GM12801 (cell line): ENCODE measurements around the gene SIX3.

ENCODE experiments used
- TF ChIP-seq, protein P1 (sequence below): IDR thresholded peaks from one replicate; pipeline ENCODE4 v1.5.1; 2011; ENCODE audit warnings: control low read depth; ENCODE audit not compliant: insufficient read length; ENCODE audit errors: extremely low read depth

Gene SIX3

DNA sequence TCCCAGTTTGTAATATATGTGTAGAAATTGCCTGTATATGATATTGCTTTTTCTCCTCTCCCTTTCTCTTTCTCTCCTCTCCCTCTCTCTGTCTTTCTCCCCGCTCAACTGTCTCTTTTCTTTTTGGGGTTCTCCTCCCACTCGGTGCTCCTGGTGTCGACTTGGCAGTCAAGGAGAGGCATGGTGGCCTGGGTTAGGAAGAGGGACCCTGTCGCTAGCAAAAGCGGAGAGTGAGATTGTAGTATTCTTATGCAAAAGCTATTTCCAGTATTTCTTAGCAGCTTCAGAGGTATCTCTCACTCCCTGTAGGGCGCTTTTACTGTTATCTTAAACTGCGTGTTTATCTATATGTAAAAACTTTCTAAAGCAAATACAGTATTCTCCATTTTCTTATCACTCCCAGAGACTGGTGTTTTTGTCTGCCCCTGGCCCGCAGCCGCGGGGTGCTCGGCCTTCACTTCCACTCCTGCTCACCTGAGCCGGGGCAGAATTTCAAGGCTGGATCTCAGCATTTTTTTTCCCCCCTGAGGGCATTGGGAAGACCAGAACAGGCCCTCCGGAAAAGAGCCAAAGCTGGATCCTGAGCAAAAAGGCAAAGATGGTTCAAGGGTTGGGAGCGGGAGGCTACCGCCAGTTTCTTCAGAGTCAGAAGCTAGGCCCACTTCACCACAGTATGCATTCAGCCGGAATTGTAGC is 4.3 kb downstream of the SIX3 start:
- TF ChIP-seq, protein P1, sequence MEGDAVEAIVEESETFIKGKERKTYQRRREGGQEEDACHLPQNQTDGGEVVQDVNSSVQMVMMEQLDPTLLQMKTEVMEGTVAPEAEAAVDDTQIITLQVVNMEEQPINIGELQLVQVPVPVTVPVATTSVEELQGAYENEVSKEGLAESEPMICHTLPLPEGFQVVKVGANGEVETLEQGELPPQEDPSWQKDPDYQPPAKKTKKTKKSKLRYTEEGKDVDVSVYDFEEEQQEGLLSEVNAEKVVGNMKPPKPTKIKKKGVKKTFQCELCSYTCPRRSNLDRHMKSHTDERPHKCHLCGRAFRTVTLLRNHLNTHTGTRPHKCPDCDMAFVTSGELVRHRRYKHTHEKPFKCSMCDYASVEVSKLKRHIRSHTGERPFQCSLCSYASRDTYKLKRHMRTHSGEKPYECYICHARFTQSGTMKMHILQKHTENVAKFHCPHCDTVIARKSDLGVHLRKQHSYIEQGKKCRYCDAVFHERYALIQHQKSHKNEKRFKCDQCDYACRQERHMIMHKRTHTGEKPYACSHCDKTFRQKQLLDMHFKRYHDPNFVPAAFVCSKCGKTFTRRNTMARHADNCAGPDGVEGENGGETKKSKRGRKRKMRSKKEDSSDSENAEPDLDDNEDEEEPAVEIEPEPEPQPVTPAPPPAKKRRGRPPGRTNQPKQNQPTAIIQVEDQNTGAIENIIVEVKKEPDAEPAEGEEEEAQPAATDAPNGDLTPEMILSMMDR: no peak

DNA sequence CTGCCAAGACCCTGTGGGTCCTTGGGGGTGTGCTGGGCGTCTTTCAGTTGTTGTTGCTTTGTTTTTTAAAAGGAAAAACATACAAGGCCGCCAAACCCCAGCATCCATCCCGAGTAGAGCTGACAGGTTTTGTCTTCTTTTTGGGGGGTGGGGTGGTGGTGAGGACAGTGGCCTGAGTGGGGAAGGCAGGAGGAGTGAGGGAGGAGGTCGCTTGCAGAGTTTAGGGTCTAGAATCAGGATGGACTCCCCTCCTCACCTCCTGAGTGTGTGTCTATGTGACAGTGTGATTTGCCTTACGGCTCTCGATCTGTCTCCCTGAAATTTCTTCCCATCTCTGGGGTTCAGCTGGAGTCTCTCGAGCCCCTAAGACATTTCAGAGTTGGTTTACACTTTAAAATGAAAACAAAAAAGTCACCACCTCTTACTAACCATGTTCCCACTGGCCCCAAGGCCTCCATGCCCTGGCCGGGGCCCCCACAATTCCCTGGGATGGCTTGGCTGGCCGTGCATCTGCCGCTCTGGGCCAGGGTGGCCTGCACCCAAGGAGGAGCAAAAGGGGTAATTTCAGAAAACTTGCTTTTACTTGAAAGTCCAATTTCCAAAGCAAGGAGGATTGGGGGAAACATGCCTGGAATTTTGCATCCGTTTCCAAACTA is 5.0 kb downstream of the SIX3 start:
- TF ChIP-seq, protein P1: no peak

DNA sequence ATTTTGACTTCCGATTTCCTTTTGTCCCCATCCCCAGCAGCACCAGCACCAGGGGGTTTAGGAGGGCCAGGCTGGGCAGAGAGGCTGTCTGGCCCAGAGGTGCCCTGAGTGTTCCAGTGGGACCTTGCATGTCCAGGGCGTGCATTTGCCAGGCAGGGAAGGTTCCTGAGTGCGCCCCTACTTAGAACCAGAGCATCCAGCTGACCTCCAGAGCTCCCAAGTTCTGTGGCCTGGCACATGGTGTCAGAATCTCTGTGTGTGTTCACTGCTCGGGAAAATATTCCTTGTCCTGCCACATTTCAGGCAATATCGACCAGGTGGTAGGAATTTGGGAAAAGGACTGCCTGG is 5.5 kb downstream of the SIX3 start:
- TF ChIP-seq, protein P1: no peak

DNA sequence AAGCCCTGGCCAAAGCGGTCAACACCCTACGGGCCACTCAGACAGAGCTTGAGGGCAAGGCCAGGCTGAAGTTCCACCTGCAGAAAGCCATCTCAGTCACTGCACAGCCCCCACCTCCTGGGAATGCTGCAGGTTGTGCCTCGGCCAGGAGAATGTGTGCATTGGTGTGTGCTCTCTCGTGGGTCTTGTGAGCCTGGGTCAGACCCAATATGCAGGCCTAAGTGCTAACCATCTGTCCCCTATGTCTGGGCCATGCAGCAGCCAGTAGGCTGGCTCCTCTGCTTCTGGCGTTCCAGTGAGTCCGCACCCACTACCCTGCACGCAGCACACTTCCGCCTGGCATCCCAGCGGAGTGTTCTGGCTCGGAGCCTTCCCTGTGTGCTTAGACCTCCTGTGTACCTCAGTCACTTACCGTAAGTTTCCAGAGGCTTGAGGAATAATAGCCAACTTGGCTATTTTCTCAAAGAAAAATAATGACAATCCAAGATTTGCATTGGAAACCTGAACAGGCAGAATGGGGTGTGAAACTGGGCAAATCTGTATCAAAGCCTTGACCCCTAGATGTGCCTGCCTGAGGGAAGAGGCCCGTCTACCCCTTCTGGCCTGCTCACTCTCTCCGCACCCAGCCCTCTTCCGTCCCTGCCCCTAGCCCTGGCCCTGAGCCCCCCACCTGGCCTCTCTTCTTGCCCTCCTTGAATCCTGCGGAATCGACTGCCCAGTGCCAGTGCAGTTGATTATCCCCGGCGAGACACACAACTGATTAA is 7.2 kb downstream of the SIX3 start:
- TF ChIP-seq, protein P1: no peak

DNA sequence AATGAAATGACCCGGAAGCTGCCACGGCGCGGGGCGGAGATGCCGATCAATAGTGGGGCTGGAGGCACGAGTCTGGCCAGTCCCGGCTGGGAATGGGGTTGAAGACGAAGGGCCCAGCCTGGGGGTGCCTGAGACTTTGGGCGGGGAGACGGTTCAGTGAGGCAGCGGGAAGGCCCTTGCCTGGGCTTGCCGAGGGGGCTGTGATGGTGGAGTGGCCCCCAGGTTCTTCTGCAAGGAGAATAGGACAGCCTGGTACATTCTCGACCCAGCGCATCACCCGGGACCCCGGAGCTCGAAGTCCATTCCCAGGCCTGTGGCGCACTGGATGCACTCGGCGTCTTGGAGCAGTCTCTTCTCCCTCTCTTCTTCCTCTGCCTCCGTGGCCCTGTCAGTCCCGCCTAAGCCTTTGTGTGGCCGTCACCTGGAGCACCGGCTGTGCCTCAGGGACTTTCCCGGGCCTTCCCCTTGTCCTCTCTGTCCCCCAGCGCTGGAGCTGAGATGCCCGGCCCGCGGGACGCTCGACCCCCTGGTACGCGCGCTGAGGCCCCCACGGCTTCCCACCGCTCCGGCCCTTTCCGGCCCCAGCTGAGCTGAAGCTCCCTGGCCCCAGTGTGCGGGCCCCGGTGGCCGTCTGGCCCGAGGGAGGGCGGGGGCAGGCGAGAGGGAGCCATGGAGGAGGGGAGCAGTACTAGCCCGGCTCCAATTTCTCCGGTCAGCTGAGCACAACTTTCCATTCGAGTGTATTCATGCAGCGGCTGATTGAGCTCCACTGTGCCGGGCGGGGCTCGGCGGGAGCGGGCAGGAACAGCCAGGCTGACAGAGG is 8.0 kb downstream of the SIX3 start:
- TF ChIP-seq, protein P1: no peak

DNA sequence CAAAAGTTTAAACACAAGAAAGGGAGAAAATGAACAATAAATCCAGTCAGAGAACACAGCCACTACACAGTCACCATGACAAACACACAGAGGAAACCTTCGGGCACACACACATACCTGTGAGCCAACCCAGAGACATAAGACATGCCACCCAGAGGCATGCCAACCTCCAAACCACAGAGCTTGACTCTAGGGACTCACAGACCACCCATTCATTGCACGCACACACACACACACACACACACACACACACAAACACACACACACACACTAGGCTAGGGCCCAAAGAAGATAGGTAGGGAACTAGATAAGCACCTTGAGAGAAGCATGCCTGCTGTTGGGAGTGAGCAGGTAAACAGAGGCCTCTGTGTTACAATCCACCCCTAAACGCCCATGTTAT is 9.1 kb downstream of the SIX3 start:
- TF ChIP-seq, protein P1: no peak

DNA sequence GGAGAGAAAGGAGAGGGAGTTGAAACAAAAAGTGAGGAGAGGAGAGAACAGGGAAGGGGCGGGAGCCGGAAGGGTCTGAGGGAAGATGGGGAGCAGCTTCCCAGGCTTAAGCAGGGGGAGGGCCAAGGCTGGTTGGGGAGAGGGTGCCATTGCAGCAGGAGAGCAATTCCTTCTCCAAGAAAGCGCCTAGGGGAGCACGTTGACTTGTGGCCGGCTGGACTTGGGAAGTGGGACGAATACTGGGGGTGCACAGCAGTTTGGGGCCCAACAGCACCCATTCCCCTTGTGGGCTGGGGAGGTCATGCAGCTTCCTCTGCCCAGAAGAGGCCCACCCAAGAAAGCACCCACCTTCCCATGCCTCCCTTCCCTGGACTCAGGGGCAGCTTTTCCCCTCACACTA is 9.6 kb downstream of the SIX3 start:
- TF ChIP-seq, protein P1: no peak
